Occipital lobe (tissue), 2 donors: Measurements from ENCODE around the gene POU2AF3. TPM values are rescaled to one million over a fixed set of nuclear protein-coding genes. Genes with fewer than 3 reads are reported as not detected.

Experiments used
- DNase-seq: peaks from one replicate; lab custom pipeline; 2025; lab: John Stamatoyannopoulos, UW
- total RNA-seq: library from RNA; depleted of rRNA; stranded (reverse); fragments of >200 nt; gene quantifications from one replicate; pipeline ENCODE4 v1.2.3, GENCODE V29; 2014

The POU2AF3 gene
- total RNA-seq, 1 donor from 2014 or later: 0.47 TPM

DNA sequence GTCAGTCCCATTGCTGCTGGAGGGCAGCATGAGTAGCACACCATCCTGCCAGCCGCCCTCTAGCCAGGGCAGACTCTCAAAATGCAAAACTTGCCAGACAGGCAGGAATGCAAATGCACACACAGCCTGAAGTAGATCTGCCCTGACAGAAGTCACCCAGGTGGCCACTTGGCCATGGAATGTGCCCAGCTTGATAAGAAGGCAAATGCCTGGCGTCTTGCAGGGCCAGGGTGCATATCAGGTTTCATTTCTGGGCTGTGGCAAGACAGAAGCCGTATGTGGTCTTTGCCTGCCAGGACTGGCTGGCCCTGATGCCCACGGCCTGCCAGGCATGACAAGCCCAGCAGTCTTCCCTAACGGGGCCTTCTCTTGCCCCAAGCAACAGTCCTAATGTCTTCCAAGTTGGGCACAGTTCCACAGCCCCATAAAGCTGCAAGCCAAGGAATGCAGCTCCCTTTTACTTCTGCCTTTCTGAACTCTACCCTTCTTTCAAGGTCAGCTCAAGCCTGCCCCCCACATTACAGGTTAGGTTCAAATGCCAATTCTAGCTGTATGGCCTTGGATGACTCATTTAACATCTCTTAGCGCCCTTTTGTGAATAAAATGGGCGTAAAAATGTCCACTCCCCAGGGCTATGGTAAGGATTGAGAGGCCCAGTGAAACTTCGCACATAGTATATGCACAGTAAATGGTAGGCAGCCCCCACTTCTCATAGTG, 29.7 kb downstream of the POU2AF3 start:
- DNase-seq: no peak

DNA sequence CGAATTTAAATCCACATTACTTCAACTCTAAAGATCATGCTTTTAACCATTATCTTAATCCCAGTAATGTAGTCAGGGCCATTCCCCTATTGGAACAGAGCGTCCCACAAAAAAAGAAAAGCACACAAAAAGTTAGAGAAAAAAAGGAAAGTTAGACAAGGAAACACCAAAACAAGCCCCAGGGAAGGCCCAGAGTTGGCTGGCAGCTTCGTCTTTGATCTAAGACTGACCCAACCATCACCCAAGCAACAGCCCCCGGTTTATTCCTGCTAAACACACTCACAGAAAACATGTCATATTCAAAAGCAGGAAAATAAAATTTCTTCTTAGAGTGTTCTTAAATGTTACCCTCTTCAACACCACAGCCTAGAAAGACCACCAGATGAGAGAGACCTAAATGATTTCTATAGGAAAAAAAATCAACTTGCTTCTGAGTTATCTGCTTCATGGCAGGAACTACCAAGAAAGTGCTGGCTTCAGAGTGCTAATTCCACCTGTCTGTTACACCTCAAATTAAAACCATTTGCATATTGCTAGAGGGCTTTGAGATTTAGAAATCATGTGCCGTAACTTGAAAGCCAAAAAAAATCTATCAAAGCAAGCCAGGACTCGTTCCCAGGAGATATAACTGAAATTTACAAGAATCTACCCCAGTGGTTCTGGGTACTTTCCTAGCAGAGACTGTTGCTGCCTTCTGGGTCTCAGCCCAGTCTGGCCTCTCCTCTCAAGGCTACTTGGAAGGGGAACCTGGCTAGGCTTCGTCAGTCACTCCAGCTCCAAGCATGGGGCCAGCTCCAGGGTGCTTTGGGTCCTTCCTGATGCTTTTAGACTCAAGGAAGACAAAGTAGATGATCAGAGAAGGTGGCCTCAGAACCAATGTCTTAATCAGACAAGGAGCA, 31.2 kb downstream of the POU2AF3 start:
- DNase-seq: peak; percentile 1

DNA sequence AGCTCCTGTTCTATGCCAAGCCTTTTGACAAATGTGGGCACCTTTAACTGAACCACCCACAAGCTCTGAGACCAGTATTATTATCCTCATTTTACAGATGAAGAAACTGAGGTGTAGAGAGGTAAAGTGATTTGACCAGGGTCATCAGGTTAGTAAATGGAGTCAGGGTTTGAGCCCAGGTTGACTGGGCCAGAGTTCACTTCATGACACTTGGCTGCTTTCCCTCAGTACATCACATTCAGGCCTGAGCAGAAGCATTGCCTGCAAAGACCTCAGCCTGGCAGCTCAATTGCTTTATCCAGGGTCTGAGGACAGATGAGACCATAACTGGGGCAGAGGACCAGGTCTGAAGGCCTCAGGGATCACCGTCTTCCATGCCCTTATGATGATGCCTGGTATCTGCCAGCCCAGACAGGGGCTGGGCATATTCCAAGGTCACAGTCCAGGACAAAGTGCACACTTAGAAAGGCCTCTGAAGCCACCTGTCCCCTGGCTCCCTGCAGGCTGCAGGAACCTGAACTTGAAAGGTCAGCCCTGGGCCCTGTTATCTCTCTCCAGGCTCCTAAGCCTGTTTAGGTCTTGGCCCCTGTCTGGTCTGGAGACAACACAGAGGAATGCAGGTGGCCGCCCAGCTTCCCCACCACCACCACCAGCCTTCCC, 32.0 kb downstream of the POU2AF3 start:
- no peak for DNase-seq

DNA sequence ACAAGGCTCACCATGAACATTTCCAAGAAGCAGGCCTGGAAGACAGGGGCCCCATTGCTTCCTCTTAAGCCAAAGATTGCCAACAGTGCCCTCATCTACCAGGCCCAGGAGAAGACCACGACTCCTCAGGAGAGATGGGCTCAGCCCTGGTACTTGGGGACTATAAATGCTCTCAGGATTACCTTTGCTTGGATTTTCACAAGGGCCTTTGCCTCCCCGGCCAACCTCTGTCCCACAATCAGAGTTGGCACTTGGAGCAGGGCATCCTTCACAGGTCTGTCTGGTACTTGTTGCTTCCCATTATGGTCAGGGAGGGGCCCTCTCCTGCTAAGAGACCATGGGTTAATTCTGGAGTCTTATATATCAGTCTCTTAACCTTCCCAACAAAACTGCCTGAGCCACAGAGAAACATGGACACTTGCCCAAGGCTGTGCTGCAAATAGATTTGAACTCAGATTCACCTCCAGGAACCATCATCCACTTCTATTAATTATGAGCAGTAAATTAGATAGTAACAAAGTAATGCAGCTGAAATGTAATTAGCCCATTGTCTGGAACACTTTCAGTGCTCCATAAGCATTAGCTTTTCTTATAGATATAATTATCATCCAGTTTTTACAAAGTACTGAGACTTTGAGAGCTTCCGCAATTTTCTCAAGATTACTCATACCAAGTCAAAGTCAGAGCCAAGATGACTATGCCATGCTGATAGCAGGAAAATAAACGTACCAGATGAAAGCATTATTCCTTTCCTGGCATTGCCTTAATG, 33.5 kb downstream of the POU2AF3 start:
- DNase-seq: no peak

DNA sequence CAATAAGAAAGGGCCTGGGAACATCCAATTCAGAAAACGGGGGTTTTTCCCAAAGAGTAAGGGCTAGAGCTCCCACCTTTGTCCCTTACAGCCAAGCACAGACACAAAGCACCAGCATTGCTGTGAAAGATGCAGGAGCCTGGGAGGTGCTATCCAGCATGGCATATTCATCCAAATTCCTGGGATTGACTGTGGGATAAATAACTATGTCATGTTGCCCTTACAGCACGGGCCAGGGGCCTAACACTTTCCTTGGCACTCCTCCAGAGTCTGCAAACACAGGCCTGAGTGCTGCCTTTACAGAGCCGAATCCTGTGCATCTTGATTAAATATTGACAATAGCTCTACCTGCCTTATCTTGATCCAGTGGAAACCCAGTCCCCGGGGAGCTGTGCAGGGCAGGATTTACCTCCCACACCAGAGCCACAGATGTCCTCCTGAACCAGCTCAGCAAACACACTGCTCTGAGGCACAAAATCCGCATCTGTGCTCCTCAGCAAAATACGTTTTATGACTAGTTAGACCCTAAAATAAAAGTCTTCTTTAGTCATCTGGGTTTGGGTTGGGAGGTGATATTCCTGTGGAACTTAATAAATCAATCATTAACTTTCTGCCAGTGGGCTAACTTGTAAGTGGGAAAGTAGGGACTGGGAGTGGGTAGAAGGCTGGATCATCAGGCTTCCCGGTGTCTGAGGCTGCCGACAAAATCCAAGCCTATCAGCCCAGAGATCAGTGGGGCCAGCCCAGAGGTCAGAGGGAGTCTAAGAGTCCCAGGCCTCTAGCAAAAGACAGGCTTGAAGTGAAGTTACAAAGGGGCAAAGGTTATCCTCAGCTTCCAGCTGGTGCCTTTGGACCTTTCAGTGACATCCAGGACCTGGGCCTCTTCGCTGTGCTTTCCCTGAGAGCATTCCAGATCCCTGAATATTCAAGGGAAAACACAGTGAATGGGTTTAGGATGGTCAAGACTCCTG, 36.5 kb downstream of the POU2AF3 start:
- no peak for DNase-seq

DNA sequence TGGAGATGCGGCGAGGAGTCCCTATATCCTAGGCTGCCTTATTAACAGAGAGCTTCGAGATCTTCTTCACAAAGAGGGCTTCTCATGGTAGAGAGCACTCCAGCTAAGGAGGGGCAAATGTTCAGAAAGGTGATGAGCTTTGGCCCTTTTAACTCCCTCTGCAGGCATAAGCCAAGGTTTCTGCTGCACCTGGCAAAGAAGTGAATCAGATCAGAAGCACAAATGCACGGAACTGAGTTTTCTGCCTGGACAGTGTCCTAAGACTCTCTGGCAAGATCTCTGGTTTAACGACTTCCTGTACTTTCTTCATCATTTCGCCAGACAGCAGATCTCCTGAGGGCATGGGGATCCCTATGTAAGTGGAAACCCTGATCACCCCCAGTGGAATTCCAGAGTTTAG, 37.2 kb downstream of the POU2AF3 start:
- DNase-seq: no peak

DNA sequence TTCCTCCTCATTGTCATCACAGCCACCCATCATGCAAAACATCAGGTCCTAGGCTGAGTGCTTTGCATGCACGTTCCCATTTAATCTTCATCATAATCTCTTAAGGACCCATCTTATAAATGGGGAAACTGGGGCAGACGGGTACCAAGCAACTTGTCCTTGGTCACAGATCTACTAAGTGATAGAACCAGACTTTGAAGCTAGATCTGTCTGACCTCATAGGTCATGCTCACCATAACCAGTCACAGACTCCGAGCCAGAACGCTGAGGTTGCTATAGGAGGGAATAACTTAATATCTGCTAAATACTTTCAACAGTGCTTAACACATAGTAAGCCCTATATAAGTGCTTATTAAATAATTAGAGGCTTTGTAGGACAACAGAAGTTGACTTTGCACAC, 37.7 kb downstream of the POU2AF3 start:
- DNase-seq: no peak

DNA sequence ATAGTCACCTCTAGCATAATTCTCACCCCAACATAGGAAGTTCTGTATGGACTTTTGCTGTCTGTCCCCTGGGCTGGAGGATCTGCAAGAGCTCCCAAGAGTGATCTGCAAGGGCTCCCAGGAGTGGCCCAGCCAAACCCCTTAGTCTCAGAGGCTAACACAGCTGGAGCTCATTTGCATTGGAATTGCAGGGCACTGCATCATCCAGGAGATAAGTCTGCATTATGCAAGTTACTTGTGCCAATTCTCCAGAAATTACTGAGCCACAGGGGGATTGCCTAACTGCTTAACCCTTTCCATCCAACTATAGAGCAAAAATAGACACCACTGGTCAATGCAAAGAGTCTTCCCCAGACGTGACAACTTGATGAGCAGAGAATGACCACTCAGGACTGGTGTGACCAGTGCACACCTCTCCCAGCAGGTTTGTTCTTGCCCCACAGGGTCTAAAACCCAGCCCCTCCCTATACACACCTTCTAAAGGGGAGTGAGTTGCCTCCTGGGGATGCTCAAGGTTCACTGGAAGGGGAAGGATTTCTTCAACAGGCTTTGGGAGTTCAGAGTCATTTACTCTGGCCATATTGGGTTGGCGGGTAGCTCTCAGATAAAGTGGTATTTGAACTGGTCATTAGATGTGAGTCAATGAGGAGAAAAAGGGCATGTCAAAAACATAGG, 38.4 kb downstream of the POU2AF3 start:
- no peak for DNase-seq

DNA sequence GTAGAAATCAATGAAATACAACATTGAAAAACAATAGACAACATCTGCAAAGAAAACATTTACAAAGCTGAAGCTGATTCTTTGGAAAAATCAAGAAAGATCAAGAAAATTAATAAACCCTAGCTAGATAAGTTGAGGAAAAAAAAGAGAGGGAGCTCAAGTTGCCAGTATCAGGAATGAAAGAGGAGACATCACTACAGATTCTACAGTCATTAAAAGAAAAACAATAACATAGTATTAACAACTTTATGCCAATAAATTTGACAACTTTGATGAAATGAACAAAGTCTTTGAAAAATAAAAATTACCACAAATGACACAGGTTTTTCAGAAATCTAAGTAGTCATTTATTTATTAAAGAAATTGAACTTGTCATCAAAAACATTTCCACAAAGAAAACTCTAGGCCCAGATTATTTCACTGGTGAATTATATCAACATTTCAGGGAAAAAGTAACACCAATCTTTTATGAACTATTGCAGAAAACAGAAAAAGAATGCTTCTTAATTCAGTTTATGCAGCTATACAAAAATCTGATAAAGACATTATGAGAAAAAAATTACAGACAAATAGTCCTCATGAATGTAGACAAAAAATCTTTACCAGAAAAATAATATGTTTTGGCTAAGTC, 41.5 kb downstream of the POU2AF3 start:
- DNase-seq: no peak

DNA sequence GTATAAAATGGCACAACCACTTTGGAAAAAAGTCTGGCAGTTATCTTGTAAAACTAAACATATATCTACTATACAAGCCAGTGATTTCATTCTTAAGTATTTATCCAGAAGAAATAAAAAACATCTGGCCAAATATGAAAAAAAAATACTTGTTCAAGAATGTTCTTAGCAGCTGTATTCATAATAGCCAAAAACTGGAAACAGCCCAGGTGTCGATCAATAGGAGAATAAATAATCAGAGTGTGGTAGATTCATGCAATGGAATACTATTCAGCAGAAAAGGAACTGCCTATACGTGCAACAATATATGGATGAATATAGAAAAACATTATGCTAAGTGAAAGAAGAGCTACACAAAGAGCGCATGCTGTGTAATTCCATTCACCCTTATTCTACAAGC, 44.0 kb downstream of the POU2AF3 start:
- no peak for DNase-seq

DNA sequence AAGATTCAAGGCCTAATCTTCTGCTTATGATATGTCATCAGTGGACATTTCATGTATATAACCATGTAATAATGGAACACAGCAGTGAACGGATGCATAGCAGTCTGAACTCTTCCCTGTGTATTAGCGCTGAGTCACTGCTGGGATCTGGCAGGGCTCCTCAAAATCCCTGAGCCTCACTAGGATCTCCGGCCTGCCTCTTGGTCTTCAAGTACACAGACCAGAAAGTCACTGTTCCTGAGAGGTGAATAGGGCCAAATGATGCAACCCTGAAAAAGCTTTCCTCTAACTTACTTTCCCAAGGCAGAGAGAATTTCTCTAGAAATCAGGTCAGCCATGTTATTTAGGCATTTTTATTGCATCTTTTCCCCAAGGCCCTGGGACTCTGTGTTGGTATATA, 45.7 kb downstream of the POU2AF3 start:
- DNase-seq: no peak

DNA sequence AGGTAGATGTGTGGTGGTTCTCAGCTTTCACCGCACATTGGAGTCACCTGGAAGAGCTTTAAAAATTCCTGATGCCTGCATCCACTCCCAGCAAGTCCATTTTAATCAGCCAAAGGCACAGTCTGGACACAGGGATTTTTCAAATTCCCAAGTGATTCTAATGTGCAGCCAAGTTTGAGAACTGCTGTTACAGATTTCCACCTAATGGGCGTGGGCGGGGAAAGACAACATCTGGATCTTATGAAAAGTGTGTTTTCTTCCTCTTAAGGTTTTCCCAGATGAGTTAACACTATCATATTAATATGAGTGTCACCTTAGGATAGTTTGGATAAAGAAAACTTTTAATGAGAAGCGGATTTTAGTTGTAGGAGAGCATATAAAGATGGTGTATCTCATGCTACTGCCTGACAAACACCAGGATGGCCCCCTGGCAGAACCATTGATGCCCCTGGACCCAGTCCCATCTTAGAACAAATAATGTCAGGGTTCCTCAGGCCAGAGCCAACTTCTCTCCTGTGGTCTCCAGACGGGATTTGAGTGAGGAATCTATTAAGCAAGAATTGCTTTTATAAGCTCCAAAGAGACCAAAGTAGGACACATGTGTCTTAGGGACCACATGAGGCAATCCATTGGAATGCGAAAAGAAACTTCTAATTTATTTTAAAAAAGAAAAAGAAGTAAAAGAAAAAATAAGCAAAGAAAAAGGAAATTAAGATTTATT, 48.8 kb downstream of the POU2AF3 start:
- DNase-seq: no peak

DNA sequence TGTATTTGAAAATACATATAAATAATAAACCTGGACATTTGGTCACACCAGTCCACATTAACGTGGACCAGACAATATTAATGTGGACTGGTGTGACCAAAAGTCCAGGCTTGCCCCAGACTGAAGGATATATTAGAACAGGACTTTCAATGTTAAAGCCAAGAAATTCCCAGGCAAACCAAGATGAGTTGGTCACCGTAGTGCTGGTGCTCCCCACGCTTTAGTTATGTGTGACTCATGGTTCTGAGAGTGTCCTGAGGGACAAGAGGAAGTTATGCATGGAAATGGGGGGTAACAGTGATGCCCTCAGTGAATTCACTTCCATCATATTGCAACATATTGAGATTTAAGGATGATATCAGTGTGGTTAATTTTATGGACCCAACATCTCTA, 49.4 kb downstream of the POU2AF3 start:
- no peak for DNase-seq

DNA sequence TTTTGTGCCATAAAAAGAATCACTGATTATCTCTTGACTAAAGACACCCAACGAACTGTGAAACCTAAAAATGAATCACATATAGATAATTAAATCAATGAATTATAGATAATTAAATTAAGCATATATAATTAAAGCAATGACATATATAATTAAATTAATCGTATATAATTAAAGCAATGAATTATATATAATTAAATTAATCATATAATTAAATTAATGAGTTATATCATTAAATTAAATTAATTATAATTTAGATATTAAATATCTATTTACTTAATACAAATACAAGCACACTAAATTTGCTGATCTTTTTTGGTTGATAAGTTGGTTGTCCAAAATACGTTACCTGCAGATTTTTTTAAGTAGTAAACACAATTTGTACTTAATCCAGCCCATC, 49.8 kb downstream of the POU2AF3 start:
- no peak for DNase-seq

DNA sequence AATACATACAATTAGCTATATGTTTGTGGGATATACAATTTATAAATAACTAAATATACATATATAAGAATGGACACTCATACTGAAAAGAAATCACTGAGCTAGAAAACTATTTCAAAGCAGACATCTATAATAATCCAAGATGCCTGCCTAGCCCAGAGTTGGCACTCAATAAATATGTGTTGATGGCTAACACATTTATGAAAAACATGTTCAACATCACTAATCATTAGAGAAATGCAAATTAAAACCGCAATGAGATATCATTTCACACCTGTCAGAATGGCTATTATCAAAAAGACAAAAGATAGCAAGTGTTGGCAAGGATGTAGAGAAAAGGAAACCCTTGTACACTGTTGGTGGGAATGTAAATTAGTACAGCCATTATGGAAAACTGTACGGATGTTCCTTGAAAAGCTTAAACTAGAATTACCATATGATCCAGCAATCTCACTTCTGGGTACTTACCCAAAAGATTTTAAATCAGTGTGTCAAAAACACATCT, 50.9 kb downstream of the POU2AF3 start:
- no peak for DNase-seq

DNA sequence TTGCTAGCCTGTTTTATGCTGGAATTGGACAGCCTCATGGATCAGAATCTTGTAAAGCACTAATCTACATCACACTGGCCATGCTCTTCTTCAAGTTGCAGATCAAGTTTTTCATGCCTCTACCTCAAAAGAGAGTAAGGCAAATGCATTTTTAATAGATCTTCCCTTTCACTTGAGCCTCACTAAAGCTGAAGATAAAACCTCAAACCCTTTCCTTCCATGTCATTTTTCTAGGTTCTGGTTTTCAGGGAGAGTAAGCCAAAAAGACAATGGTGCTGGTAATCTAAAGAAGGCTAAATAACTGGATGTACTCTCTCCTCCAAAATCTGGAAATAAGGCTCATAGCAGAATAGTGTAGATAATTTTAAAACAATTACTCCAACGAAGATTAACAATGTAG, 52.5 kb downstream of the POU2AF3 start:
- DNase-seq: no peak

DNA sequence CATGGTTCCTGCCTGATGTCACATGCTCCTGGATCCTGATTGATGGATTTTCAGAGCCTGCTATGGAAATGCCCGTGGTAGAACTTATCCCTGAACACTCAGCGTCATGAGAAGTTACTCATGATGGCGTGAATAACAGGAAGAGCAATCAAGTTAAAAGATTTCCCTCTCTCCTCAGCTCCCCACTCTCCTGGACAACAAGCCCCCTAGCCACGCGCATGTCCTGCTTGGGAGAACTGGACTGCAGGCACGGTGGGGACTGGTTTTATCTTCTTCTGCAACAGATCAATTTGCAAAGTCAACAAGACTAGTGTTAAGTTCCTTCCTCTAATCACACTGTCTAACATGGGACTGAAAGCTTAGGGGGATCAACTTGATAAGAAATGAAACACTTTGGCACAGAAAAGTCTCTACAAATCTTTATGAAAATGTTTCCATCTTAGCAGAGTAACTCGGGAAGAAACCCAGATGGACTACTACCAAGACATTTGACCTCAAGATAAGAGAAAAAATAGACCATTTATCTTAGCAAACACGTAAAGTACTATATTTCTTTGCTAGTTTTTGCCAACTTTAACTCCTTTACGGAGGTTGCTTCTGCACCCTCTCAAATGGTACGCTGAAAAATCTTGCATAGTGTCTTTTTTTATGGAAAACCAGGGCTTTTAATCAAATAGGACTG, 53.2 kb downstream of the POU2AF3 start:
- DNase-seq: no peak

DNA sequence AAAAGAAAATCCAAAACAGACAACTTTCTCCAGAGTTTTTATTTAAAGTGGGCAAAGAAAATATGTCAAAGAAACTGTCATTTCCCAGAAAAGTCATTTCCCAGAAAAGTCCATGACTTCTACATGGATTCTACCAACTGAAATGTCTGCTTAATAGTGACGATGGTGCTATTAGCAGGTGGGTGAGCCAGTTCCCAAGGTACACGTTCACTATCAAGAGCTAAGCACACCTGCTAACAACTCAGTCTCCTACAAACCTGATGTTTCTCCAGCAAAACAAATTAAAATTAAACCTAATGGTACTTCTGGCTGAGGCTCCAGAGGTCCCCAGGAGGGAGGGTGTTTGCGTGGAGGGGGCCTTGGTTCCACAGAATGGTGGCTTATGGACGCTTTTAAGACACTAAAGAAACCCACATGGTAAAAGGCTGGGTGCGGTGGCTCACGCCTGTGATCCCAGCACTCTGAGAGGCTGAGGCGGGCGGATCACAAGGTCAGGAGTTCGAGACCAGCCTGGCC, 53.9 kb downstream of the POU2AF3 start:
- no peak for DNase-seq
